Neural cell (in vitro differentiated cells): ENCODE measurements around the gene MPDU1. TPM values are rescaled to one million over a fixed set of nuclear protein-coding genes. Genes with fewer than 3 reads are reported as not detected.

Experiments
- H2AFZ ChIP-seq: fragments of 200-600, 300-800 bp; sonication (generic), shearing (Covaris generic); 2 replicates; pipeline ENCODE4 v1.6.0; 2014; ENCODE audit warnings: low read depth, mild to moderate bottlenecking, antibody characterized with exemption, low read length, moderate library complexity
- H3F3A ChIP-seq: fragments of 200-600 bp; shearing (Covaris generic); 2 replicates; pipeline ENCODE4 v1.6.1; 2016; ENCODE audit warnings: mild to moderate bottlenecking, moderate library complexity, mixed read lengths, antibody characterized with exemption, low read length; ENCODE audit not compliant: insufficient read depth, poor library complexity, severe bottlenecking
- H3K27ac ChIP-seq: fragments of 200-600, 300-800 bp; sonication (generic), shearing (Covaris generic); 2 replicates; pipeline ENCODE4 v1.5.1; 2014; ENCODE audit warnings: mild to moderate bottlenecking, low read length, moderate library complexity
- H3K27me3 ChIP-seq: fragments of 300-800, 200-600 bp; sonication (generic), shearing (Covaris generic); 2 replicates; pipeline ENCODE4 v1.6.0; 2014; ENCODE audit warnings: mild to moderate bottlenecking, low read depth, low read length, moderate library complexity; ENCODE audit not compliant: insufficient read depth
- H3K36me3 ChIP-seq: fragments of 300-800, 200-600 bp; sonication (generic), shearing (Covaris generic); 2 replicates; pipeline ENCODE4 v1.5.1; 2014; ENCODE audit warnings: mild to moderate bottlenecking, antibody characterized with exemption, low read length, moderate library complexity; ENCODE audit not compliant: insufficient read depth
- H3K4me2 ChIP-seq: fragments of 300-800, 200-600 bp; sonication (generic), shearing (Covaris generic); 2 replicates; pipeline ENCODE4 v1.6.0; 2014; ENCODE audit warnings: mild to moderate bottlenecking, low read length
- H3K4me3 ChIP-seq: fragments of 300-800, 200-600 bp; sonication (generic), shearing (Covaris generic); 2 replicates; pipeline ENCODE4 v1.5.1; 2014; ENCODE audit warnings: mild to moderate bottlenecking, low read length, moderate library complexity
- H3K79me2 ChIP-seq: fragments of 200-600 bp; shearing (Covaris generic); replicated peaks from 2 replicates; pipeline ENCODE4 v1.6.0; 2014; ENCODE audit warnings: mild to moderate bottlenecking, low read length, moderate library complexity; ENCODE audit not compliant: insufficient read depth
- H3K9ac ChIP-seq: fragments of 300-800, 200-600 bp; sonication (generic), shearing (Covaris generic); 2 replicates; pipeline ENCODE4 v1.6.1; 2016; ENCODE audit warnings: mild to moderate bottlenecking, low read length, mixed read lengths
- H3K9me2 ChIP-seq: fragments of 200-600 bp; shearing (Covaris generic); 2 replicates; pipeline ENCODE4 v1.6.1; 2016; ENCODE audit warnings: mild to moderate bottlenecking, low read length, mixed read lengths; ENCODE audit not compliant: insufficient read depth
- H3K9me3 ChIP-seq: fragments of 200-600, 300-800 bp; sonication (generic), shearing (Covaris generic); 2 replicates; pipeline ENCODE4 v1.6.1; 2016; ENCODE audit warnings: mild to moderate bottlenecking, mixed run types, low read length, moderate library complexity, mixed read lengths
- H4K20me1 ChIP-seq: fragments of 200-600 bp; shearing (Covaris generic); 2 replicates; pipeline ENCODE4 v1.6.1; 2016; ENCODE audit warnings: mild to moderate bottlenecking, mixed run types; ENCODE audit not compliant: insufficient read depth
- EP300 ChIP-seq: fragments of 450-650 bp; conservative IDR thresholded peaks from 2 replicates; pipeline ENCODE4 v1.6.1; 2014; ENCODE audit warnings: antibody characterized with exemption, mild to moderate bottlenecking, moderate library complexity; ENCODE audit not compliant: poor library complexity, severe bottlenecking
- EZH2 ChIP-seq: fragments of 200-600, 300-800 bp; shearing (Covaris generic), sonication (generic); IDR thresholded peaks from 2 replicates; pipeline ENCODE4 v1.6.1; 2014; ENCODE audit warnings: antibody characterized with exemption, low read length, borderline replicate concordance, mild to moderate bottlenecking; ENCODE audit not compliant: insufficient read depth, poor library complexity, severe bottlenecking
- MXI1 ChIP-seq: fragments of 450-650 bp; conservative IDR thresholded peaks from 2 replicates; pipeline ENCODE4 v1.6.1; 2014; ENCODE audit warnings: antibody characterized with exemption, mild to moderate bottlenecking; ENCODE audit not compliant: poor library complexity, severe bottlenecking
- POLR2AphosphoS5 ChIP-seq: IDR thresholded peaks from 2 replicates; pipeline ENCODE4 v1.6.1; 2012
- RAD21 ChIP-seq: fragments of 450-650 bp; conservative IDR thresholded peaks from 2 replicates; pipeline ENCODE4 v1.6.1; 2014; ENCODE audit warnings: antibody characterized with exemption, mild to moderate bottlenecking, moderate library complexity
- SMC3 ChIP-seq: fragments of 450-650 bp; conservative IDR thresholded peaks from 2 replicates; pipeline ENCODE4 v1.6.1; 2014; ENCODE audit warnings: antibody characterized with exemption, mild to moderate bottlenecking, moderate library complexity; ENCODE audit not compliant: poor library complexity
- TAF1 ChIP-seq: IDR thresholded peaks from 2 replicates; pipeline ENCODE4 v1.6.1; 2012; ENCODE audit warnings: low read depth
- polyA plus RNA-seq: library from polyadenylated mRNA; depleted of rRNA; stranded (reverse); fragments of >200 nt; gene quantifications from 2 replicates; pipeline ENCODE4 v1.2.3, GENCODE V29; 2014
- TF ChIP-seq, protein P1 (sequence below): IDR thresholded peaks from 2 replicates; pipeline ENCODE4 v1.6.1; 2012; ENCODE audit warnings: borderline replicate concordance
- TF ChIP-seq, protein P2 (sequence below): fragments of 450-650 bp; IDR thresholded peaks from 2 replicates; pipeline ENCODE4 v1.5.1; 2014; ENCODE audit warnings: antibody characterized with exemption, mild to moderate bottlenecking, moderate library complexity; ENCODE audit not compliant: poor library complexity, severe bottlenecking

Gene MPDU1
- polyA plus RNA-seq, 1 donor from 2014 or later, result 110 TPM

DNA sequence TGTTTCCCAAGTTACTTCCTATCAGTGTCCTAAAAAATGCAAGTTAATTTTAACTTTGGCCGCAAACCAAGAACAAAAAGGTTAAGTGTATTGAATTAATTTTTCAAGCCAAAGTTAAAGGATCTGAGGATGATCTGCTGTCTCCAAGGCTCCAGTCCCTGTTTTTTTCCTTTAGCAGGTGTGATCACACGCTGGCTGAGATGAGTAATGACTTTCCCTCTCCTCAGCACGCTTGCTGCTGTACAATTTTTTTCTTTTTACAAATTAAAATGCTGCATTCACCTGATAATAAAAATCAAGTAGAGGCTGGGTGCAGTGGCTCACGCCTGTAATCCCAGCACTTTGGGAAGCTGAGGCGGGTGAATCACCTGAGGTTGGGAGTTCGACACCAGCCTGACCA, 38.7 kb upstream of the MPDU1 start:
- TF ChIP-seq, protein P1, sequence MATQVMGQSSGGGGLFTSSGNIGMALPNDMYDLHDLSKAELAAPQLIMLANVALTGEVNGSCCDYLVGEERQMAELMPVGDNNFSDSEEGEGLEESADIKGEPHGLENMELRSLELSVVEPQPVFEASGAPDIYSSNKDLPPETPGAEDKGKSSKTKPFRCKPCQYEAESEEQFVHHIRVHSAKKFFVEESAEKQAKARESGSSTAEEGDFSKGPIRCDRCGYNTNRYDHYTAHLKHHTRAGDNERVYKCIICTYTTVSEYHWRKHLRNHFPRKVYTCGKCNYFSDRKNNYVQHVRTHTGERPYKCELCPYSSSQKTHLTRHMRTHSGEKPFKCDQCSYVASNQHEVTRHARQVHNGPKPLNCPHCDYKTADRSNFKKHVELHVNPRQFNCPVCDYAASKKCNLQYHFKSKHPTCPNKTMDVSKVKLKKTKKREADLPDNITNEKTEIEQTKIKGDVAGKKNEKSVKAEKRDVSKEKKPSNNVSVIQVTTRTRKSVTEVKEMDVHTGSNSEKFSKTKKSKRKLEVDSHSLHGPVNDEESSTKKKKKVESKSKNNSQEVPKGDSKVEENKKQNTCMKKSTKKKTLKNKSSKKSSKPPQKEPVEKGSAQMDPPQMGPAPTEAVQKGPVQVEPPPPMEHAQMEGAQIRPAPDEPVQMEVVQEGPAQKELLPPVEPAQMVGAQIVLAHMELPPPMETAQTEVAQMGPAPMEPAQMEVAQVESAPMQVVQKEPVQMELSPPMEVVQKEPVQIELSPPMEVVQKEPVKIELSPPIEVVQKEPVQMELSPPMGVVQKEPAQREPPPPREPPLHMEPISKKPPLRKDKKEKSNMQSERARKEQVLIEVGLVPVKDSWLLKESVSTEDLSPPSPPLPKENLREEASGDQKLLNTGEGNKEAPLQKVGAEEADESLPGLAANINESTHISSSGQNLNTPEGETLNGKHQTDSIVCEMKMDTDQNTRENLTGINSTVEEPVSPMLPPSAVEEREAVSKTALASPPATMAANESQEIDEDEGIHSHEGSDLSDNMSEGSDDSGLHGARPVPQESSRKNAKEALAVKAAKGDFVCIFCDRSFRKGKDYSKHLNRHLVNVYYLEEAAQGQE, result no peak
- TF ChIP-seq EZH2 (no peak), RAD21 (no peak), EP300 (no peak)
- no peak overlapping the region for H3K27ac ChIP-seq
- H3K9me3 ChIP-seq, result no peaks in the 10 kb centered on the region

DNA sequence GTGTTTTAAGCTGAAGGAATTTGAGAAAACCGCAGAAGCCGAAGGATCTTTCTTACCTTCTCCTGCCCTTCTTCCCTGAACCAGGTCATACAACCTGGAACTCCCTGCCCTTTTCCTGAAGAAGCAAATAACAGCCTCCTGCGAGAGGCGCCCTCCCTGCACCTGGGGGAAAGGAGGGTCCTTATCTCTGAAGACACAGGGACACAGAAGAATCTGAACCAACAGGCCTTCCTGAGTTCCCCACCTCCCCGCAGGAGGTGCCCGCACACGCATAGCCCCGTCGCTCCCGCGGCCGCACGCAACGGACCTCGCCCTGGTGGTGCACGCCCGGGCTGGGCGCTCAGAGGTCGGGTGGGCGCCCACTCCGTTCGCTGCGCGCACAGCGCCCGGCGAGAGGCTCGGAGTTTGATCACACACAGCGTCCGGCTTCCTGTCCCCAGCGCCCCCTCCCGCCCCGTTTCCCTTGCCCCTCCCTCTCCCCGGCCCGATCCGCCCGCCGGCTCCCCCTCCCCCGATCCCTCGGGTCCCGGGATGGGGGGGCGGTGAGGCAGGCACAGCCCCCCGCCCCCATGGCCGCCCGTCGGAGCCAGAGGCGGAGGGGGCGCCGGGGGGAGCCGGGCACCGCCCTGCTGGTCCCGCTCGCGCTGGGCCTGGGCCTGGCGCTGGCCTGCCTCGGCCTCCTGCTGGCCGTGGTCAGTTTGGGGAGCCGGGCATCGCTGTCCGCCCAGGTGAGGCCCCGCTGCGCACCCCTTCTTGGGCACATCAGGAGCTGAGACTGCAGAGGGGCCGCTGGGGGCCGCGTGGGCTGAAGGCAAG, 34.9 kb upstream of the MPDU1 start, which contains the start of gene TNFSF12:
Gene TNFSF12 (plus strand): TSS at position 474 of the 816 bp plus-strand sequence. CDS start 96 bp downstream, at position 570.
- no peak within 1 kb of the TSS for H3K9ac ChIP-seq

More for the DNA sequence above, 38.7 kb upstream of the MPDU1 start:
- no peaks in the 10 kb centered on the region for H3K36me3 ChIP-seq
- no peak overlapping the region for H2AFZ ChIP-seq
- no peak overlapping the region for H3K4me3 ChIP-seq
- no peaks in the 10 kb centered on the region for H3K9me2 ChIP-seq
- H3K27me3 ChIP-seq, result peaks cover 22% of the 10 kb centered on the region
- H3F3A ChIP-seq, result no peaks in the 10 kb centered on the region
- H3K4me2 ChIP-seq, result no peak overlapping the region
- no peaks in the 10 kb centered on the region for H3K79me2 ChIP-seq
- no peak overlapping the region for H3K9ac ChIP-seq
- H4K20me1 ChIP-seq, result no peaks in the 10 kb centered on the region

More for the DNA sequence above, 34.9 kb upstream of the MPDU1 start, which contains the start of gene TNFSF12:
- Histone ChIP-seq H3K9me3 (no peaks in the 10 kb centered on the region), H3K27ac (no peak within 1 kb of the TSS), H3K79me2 (no peaks in the 10 kb centered on the region), H3K27me3 (peaks cover 22% of the 10 kb centered on the region), H4K20me1 (no peaks in the 10 kb centered on the region), H3K4me3 (peak within 1 kb of the TSS; percentile 57), H3K4me2 (no peak within 1 kb of the TSS), H3K9me2 (no peaks in the 10 kb centered on the region), H2AFZ (no peak within 1 kb of the TSS), H3F3A (no peaks in the 10 kb centered on the region), H3K36me3 (no peaks in the 10 kb centered on the region)
- TF ChIP-seq EZH2 (no peak), RAD21 (no peak), MXI1 (no peak), TAF1 (no peak), SMC3 (no peak), POLR2AphosphoS5 (no peak), EP300 (no peak)
- TF ChIP-seq, protein P2, sequence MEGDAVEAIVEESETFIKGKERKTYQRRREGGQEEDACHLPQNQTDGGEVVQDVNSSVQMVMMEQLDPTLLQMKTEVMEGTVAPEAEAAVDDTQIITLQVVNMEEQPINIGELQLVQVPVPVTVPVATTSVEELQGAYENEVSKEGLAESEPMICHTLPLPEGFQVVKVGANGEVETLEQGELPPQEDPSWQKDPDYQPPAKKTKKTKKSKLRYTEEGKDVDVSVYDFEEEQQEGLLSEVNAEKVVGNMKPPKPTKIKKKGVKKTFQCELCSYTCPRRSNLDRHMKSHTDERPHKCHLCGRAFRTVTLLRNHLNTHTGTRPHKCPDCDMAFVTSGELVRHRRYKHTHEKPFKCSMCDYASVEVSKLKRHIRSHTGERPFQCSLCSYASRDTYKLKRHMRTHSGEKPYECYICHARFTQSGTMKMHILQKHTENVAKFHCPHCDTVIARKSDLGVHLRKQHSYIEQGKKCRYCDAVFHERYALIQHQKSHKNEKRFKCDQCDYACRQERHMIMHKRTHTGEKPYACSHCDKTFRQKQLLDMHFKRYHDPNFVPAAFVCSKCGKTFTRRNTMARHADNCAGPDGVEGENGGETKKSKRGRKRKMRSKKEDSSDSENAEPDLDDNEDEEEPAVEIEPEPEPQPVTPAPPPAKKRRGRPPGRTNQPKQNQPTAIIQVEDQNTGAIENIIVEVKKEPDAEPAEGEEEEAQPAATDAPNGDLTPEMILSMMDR, result no peak
- TF ChIP-seq, protein P1, result no peak
